Osteocyte (in vitro differentiated cells): ENCODE data around the gene RGL3. TPM values are rescaled to one million over a fixed set of nuclear protein-coding genes. Genes with fewer than 3 reads are reported as not detected.

ENCODE experiments used
- DNase-seq: peaks from one replicate; pipeline ENCODE4 v3.0.0; 2021; ENCODE audit warnings: mixed read lengths; ENCODE audit not compliant: unreplicated experiment; ENCODE audit errors: extremely low spot score
- H3K27ac Mint-ChIP-seq: one replicate; pipeline ENCODE4 v1.8.0; 2021; ENCODE audit warnings: mild to moderate bottlenecking, mixed read lengths; ENCODE audit not compliant: unreplicated experiment
- H3K27me3 Mint-ChIP-seq: one replicate; pipeline ENCODE4 v1.8.0; 2021; ENCODE audit warnings: mixed read lengths; ENCODE audit not compliant: unreplicated experiment
- H3K36me3 Mint-ChIP-seq: one replicate; pipeline ENCODE4 v1.8.0; 2021; ENCODE audit warnings: mixed read lengths; ENCODE audit not compliant: unreplicated experiment
- H3K4me1 Mint-ChIP-seq: one replicate; pipeline ENCODE4 v1.8.0; 2021; ENCODE audit warnings: mixed read lengths; ENCODE audit not compliant: unreplicated experiment
- H3K4me3 Mint-ChIP-seq: one replicate; pipeline ENCODE4 v1.8.0; 2021; ENCODE audit warnings: mild to moderate bottlenecking, moderate library complexity, mixed read lengths; ENCODE audit not compliant: unreplicated experiment
- H3K9me3 Mint-ChIP-seq: one replicate; pipeline ENCODE4 v1.8.0; 2021; ENCODE audit warnings: mixed read lengths; ENCODE audit not compliant: unreplicated experiment
- total RNA-seq: library from RNA; stranded (reverse); gene quantifications from 2 replicates; pipeline ENCODE4 v1.2.1, GENCODE V29; 2021
- TF ChIP-seq, protein P1 (sequence below): fragments of 200-600 bp; sonication (generic); IDR thresholded peaks from 2 replicates; pipeline ENCODE4 v1.5.0; 2021; ENCODE audit warnings: antibody characterized with exemption, mild to moderate bottlenecking, moderate library complexity

RGL3 gene
- total RNA-seq, 1 donor from 2014 or later: 1.9 TPM

DNA sequence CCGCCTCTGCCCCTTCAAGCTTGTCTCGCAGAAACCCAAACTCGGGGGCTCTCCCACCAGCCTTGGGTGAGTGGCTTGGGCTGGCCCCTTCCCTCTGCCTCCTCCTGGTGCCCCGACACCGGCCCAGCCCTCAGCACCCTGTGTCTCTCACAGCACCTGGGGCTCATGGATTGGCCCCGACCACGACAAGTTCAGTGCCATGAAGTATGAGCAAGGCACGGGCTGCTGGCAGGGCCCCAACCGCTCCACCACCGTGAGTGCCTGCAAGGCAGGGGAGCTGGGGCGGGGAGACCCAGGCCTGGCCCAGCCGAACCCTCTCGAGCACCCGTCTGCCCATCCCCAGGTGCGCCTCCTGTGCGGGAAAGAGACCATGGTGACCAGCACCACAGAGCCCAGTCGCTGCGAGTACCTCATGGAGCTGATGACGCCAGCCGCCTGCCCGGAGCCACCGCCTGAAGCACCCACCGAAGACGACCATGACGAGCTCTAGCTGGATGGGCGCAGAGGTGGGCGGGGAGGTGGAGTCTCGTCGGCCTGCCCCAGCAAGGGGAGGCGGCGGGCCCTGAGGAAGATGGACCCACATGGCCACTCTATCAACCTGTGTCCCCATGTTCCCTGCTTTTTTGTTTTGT, 29.9 kb upstream of the RGL3 start:
- TF ChIP-seq, protein P1, sequence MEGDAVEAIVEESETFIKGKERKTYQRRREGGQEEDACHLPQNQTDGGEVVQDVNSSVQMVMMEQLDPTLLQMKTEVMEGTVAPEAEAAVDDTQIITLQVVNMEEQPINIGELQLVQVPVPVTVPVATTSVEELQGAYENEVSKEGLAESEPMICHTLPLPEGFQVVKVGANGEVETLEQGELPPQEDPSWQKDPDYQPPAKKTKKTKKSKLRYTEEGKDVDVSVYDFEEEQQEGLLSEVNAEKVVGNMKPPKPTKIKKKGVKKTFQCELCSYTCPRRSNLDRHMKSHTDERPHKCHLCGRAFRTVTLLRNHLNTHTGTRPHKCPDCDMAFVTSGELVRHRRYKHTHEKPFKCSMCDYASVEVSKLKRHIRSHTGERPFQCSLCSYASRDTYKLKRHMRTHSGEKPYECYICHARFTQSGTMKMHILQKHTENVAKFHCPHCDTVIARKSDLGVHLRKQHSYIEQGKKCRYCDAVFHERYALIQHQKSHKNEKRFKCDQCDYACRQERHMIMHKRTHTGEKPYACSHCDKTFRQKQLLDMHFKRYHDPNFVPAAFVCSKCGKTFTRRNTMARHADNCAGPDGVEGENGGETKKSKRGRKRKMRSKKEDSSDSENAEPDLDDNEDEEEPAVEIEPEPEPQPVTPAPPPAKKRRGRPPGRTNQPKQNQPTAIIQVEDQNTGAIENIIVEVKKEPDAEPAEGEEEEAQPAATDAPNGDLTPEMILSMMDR: no peak
- H3K4me3 Mint-ChIP-seq: no peak overlapping the region
- no peaks in the 10 kb centered on the region for H3K27me3 Mint-ChIP-seq
- peaks cover 3% of the 10 kb centered on the region for H3K4me1 Mint-ChIP-seq
- no peak overlapping the region for H3K27ac Mint-ChIP-seq
- peaks cover 5% of the 10 kb centered on the region for H3K36me3 Mint-ChIP-seq
- H3K9me3 Mint-ChIP-seq: no peaks in the 10 kb centered on the region
- DNase-seq: no peak

DNA sequence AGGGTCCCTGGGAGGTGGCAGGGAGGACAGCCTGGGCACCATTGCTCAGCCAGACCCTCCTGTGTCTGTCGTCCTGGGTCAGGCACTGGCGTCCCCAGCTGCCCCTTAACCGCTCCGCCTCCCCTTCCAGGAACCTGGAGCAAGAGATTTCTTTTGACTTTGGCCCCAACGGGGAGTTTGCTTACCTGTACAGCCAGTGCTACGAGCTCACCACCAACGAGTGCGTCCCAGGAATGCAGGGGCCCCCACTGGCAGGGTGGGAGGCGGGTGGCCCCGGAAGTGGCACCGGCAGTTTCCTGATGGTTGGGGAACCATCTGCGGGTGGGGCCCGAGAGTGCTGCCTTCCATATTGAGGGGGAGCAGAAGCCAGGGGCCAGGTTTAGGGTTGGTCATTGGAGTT, 29.3 kb upstream of the RGL3 start:
- H3K9me3 Mint-ChIP-seq: no peaks in the 10 kb centered on the region
- H3K27ac Mint-ChIP-seq: no peak overlapping the region
- H3K27me3 Mint-ChIP-seq: no peaks in the 10 kb centered on the region
- no peak overlapping the region for H3K4me3 Mint-ChIP-seq
- no peak for DNase-seq
- peaks cover 3% of the 10 kb centered on the region for H3K4me1 Mint-ChIP-seq
- peaks cover 6% of the 10 kb centered on the region for H3K36me3 Mint-ChIP-seq
- TF ChIP-seq, protein P1: no peak

DNA sequence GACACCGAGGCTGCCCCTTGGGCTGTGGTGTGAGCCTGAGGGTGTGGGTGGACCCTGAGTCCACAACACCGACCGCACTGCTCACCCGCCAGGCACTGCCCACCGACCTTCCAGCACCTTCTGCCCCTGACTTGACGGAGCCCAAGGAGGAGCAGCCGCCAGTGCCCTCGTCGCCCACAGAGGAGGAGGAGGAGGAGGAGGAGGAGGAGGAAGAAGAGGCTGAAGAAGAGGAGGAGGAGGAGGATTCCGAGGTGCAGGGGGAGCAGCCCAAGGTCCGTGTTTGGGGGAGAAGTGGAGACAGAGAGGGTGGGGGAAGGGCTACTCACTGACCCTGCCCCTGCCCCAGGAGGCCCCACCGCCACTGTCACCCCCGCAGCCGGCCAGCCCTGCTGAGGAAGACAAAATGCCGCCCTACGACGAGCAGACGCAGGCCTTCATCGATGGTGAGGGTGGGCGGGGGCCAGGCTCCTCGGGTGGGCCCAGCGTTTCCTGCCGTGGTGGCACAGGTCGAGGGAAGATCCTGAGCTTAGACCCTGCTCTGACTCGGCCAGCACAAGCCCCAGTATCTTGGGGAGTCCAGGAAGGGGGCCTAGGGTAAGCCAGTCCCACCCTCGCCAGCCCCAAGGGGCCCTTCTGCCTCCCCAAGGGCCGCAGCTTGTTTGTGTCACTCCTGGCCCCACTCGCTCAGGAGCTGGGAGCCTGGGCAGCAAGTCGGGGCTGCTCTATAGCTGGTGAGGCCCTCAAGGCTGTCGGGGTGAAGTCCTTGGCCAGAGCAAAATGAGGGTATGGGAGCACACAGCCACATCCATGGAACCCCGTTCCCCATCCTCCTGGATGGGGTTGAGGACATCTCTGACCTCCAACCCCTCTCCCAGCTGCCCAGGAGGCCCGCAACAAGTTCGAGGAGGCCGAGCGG, 28.5 kb upstream of the RGL3 start:
- TF ChIP-seq, protein P1: no peak
- no peak overlapping the region for H3K27ac Mint-ChIP-seq
- no peak for DNase-seq
- H3K9me3 Mint-ChIP-seq: no peaks in the 10 kb centered on the region
- H3K4me3 Mint-ChIP-seq: no peak overlapping the region
- peaks cover 6% of the 10 kb centered on the region for H3K36me3 Mint-ChIP-seq
- no peaks in the 10 kb centered on the region for H3K27me3 Mint-ChIP-seq
- peaks cover 3% of the 10 kb centered on the region for H3K4me1 Mint-ChIP-seq

DNA sequence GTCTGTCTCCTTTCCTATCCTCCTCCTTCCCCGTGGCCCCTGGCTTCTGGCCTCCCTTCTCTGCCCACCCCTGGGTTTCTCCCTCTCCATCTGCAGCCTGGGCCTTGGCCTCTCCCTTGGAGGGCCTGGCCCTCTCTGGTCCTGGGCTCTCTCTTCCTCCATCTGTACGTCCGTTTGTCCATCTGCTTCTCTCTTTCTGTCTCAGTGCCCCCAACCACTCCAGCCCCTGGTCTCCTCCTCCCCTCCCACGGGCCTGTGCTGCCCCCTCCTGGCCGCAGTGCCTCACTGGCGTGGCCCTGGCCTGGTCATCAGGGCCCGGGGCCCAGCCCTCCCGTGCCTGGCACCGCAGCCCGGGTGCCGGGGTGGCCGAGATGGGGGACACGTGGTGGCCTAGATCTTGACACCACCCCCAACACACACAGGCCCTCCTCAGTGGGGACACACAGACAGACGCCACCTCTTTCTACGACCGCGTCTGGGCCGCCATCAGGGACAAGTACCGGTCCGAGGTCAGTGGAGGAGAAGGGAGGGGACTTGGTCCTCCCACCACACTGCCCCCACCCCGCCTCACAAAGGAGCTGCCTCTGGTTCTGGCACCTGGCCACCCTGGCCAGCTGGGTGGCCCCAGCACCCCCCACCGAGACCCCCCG, 27.7 kb upstream of the RGL3 start:
- no peak for DNase-seq
- Mint-ChIP-seq H3K9me3 (no peaks in the 10 kb centered on the region), H3K27ac (no peak overlapping the region), H3K27me3 (no peaks in the 10 kb centered on the region), H3K4me3 (no peak overlapping the region), H3K4me1 (no peaks in the 10 kb centered on the region), H3K36me3 (peaks cover 11% of the 10 kb centered on the region)
- TF ChIP-seq, protein P1: peak; percentile 72

DNA sequence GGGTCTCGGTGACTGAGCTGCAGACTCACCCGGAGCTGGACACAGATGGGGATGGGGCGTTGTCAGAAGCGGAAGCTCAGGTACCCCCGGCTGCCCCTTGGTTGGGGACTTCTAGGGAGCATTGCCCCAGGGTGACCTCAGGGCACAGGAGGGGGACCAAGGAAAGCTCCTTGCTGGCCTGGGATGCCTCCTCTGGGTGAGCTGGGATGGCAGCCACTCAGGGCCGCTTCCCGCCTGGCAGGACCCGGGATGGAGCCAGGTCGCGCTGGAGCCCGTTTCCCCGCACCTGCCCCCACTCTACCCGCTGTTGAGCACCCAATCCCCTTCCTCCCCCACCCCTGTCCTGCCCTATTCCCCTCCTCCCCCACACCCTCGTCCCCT, 27.1 kb upstream of the RGL3 start:
- TF ChIP-seq, protein P1: no peak
- Mint-ChIP-seq H3K4me1 (no peaks in the 10 kb centered on the region), H3K9me3 (no peaks in the 10 kb centered on the region), H3K4me3 (no peak overlapping the region), H3K27me3 (no peaks in the 10 kb centered on the region), H3K27ac (no peak overlapping the region), H3K36me3 (peaks cover 13% of the 10 kb centered on the region)
- no peak for DNase-seq
